ENCODE data around the gene KCNJ4. TPM values are rescaled to one million over a fixed set of nuclear protein-coding genes. Genes with fewer than 3 reads are reported as not detected.
"Not testable (repeated sequence)": the region's sequence is repeated elsewhere in the genome, so short reads cannot be mapped to it uniquely, and the experiment has no call there.

The KCNJ4 gene
- total RNA-seq, 1 donor, result not detected

DNA sequence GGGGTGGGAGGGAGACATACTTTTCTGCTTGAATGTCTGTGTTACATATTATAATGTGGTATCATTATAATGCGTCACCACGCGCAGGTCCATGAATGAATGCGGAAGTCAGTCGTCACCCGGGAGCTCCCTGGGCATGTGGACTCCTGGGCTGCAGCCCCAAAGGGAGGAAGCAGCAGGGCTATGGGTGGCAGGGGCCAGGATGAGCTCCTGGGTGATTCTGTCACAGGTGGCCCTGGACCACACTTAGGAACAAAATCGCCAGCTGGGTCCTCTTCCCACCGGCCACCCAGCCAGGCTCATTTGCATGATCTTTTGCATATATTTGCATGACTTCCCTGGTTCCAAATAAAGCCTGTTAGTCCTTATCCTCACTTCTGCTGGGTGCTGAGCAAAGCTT lies 51.2 kb downstream of the KCNJ4 start:
- Histone ChIP-seq H3K4me3 (ENCODE audit: low read length) (no peak overlapping the region), H3K9me3 (ENCODE audit: low read depth, low read length) (no peaks in the 10 kb centered on the region), H3K4me1 (ENCODE audit: insufficient read depth, low read length) (peaks cover 33% of the 10 kb centered on the region), H3K27me3 (ENCODE audit: insufficient read depth, low read length) (no peaks in the 10 kb centered on the region)

DNA sequence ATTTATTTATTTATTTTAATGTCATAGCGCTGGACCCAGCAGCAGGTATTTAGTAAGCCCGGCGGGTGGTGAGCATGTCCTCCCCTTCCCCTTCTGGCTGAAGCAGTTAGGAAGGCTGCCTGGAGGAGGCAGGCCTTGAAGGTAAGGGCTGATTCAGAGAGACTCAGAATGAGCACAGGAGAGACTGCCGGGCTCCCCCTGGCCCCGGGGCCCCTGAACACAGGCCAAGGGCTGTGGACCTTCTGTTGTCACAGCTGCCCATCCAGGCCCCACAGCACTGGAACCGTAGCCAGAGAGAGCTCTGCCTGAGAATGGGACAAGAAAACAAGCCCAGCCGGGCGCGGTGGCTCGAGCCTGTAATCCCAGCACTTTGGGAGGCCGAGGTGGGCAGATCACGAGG lies 52.8 kb downstream of the KCNJ4 start:
- Histone ChIP-seq H3K27me3 (ENCODE audit: insufficient read depth, low read length) (no peaks in the 10 kb centered on the region), H3K9me3 (ENCODE audit: low read depth, low read length) (no peaks in the 10 kb centered on the region), H3K4me1 (ENCODE audit: insufficient read depth, low read length) (peaks cover 29% of the 10 kb centered on the region), H3K4me3 (ENCODE audit: low read length) (no peak overlapping the region)

DNA sequence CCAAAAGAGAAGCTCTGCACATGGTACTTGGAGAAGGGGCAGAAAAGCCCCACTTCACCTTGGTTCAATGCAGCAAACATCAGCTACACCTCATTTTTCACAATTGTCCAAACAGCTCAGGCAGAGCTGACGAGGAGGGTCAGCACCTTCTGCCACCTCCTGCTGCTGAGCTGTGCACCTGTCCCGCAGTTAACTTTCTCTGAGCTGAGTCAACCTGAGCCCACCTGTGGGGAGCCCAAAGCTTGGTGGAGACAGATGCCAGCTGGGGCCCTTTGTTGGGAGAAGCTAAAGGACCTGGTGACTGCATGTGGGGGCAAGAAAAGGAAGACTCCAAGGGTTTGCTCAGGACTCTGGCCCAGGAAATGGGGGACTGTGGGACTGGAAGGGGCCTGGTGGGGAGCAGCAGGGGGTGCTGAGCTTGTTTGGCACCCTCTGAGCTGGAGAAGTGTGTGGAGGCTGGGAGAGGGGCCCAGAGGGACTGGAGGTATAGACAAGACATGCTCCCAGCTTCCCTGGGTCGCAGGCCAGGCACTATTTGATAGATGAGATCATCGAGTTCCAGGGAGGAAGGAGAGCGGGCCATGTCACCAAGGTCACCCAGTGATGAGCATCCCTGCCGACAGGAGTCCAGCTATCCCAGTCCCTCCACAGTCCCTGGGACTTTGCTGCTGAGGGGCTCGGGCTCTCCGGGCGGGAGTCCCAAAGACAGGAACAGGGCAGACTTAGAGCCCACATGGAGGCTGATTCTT lies 53.5 kb downstream of the KCNJ4 start:
- H3K4me1 ChIP-seq (ENCODE audit: insufficient read depth, low read length), result peaks cover 29% of the 10 kb centered on the region
- no peak overlapping the region for H3K4me3 ChIP-seq (ENCODE audit: low read length)
- H3K9me3 ChIP-seq (ENCODE audit: low read depth, low read length), result no peaks in the 10 kb centered on the region
- no peaks in the 10 kb centered on the region for H3K27me3 ChIP-seq (ENCODE audit: insufficient read depth, low read length)

DNA sequence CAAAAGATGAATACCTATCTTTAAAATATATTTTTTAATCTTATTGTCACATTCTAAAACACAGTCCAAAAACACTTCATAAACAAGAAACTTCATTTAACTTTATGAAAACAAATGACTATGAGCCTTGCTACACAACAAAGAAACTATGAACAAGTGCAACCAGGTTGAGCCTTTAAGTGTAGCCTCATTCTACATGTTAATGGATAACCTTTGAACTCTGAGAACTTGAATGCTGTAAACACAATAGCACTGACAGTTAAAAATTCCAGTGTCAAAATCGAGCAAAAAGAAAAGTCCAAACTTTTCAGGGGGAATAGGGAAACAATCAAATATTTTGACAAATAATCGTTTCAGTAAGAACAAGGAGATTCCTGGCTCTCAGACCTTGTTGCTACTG lies 54.7 kb downstream of the KCNJ4 start:
- peaks cover 26% of the 10 kb centered on the region for H3K4me1 ChIP-seq (ENCODE audit: insufficient read depth, low read length)
- H3K4me3 ChIP-seq (ENCODE audit: low read length); H3K9me3 ChIP-seq (ENCODE audit: low read depth, low read length); H3K27me3 ChIP-seq (ENCODE audit: insufficient read depth, low read length): not testable (repeated sequence)

DNA sequence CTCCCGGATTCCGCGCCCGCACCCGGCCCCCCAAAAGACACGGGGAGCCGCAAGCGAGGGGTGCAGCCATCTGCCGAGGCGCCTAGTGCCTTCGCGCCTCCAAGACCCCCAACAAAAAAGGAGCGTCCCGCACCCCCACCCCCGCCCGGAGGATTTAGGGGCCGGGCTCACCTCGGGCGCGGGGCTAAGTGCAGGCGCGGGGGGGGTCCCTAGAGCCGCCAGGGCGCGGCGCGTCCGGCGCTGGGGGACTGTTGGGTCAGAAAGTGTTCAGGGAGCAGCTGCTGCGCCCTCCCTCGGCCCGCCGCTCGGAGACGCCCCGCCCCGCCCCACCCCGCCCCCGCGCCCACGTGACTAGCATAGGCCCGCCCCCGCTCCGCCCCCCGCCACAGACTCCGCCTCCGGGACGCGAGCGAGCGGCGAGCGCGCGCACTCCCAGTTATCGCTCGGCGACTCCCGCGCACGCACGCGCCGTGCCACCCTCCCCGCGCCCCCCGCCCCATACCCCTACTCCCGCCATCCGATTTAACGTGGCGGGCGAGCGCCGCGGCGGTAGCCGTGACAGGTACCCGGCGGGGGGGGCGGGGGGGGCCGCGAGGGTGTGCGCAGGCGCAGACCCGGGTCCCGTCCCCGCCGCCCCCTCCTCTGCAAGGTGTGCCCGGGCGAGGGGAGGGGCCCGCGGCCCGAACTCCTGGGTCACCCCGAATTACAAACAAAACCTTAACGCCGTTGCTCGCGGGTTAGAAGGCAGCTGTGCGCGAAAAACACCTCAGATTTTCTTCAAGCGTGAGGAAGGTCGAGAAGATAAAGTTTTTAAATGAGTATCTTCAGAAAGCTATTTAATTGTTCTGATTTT lies 56.2 kb downstream of the KCNJ4 start:
- Histone ChIP-seq H3K9me3 (ENCODE audit: low read depth, low read length) (no peaks in the 10 kb centered on the region), H3K4me1 (ENCODE audit: insufficient read depth, low read length) (peaks cover 36% of the 10 kb centered on the region), H3K27me3 (ENCODE audit: insufficient read depth, low read length) (no peaks in the 10 kb centered on the region), H3K4me3 (ENCODE audit: low read length) (peak overlapping the region; percentile 65)

DNA sequence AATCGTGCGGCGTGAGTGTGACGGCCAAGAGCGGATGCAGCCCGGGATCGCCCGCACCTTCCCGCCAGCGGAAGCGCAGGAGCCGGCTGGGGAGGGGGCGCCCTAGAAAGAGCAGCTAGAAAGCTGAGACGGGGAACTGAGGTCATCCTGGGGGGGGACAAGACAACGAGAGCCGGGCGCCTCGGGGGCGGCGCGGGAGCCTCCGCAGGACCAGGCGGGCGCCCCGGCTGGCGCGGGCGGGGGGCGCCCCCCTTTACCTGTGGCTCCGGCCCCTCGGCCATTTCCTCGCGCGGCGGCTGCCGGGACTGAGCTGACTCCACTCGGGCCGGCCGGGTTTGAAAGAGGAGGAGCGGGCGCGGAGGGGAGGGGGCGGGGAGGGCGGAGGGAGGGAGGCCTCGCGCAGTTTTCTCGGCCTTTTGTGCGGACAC lies 56.8 kb downstream of the KCNJ4 start:
- not testable (repeated sequence) for H3K9me3 ChIP-seq (ENCODE audit: low read depth, low read length); H3K27me3 ChIP-seq (ENCODE audit: insufficient read depth, low read length)
- peak overlapping the region; percentile 65 for H3K4me3 ChIP-seq (ENCODE audit: low read length)
- peaks cover 39% of the 10 kb centered on the region for H3K4me1 ChIP-seq (ENCODE audit: insufficient read depth, low read length)

DNA sequence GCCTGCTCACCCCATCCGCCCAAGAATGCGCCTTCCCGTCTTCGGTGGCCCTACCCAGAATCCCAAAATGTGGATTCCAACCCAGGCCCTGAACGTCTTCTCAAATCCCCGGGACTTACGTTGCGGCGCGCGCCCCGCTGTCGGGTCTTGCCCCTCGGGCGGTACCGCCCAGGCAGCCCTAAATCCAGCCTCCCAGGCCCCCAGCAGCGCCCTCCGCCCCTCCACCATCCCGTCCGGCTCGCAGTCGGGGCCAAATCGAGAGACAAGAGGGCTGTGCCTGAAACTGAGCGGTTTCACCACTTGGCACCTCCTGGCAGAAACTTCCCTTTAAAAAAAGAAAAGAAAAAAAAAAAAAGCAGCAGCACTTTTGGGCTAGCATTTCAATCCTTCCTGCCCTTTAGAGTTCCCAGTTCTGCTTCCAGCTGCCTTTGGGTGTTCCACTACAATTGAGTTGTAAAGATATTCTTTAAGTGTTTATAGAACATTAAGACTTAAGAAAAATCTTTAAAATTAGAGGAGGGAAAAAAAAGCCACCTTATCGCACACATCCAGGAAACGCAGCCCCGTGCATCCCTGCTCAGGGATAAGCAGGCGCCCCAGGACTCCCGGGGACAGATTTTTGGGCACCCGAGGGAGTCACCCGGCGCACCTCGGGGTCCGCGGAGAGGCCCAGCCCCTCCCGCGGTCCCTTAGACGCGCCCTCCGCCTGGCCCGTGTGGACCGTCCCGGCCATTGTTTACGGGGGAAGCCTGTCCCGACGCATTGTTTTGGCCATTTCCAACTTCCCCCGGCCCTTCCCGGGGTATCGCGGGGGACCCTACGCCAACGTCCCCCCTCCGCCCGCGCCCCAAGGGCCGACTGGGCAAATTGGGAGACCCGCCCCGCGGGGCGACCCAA lies 57.6 kb downstream of the KCNJ4 start:
- peaks cover 39% of the 10 kb centered on the region for H3K4me1 ChIP-seq (ENCODE audit: insufficient read depth, low read length)
- no peaks in the 10 kb centered on the region for H3K9me3 ChIP-seq (ENCODE audit: low read depth, low read length)
- H3K27me3 ChIP-seq (ENCODE audit: insufficient read depth, low read length), result no peaks in the 10 kb centered on the region
- H3K4me3 ChIP-seq (ENCODE audit: low read length), result peak overlapping the region; percentile 65

DNA sequence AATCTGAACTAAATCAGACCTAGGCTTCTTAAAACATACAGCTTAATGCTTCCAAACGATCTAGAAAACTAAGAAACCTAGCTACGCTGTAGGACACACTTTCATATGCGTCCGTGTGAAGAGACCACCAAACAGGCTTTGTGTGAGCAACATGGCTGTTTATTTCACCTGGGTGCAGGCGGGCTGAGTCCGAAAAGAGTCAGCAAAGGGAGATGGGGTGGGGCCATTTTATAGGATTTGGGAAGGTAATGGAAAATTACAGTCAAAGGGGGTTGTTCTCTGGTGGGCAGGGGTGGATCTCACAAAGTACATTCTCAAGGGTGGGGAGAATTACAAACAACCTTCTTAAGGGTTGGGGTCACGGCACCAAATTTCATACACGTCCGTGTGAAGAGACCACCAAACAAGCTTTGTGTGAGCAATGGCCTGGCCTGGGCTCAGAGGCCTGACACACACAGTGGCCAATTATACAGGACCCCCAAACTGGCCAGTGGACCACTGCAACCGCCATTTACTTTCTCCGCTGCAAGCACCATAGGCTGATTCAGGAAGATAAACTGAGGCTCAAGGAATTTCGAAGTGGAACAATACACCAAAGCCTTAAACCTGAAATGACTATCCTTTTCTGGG lies 58.4 kb downstream of the KCNJ4 start:
- Histone ChIP-seq H3K4me1 (ENCODE audit: insufficient read depth, low read length) (peaks cover 38% of the 10 kb centered on the region), H3K4me3 (ENCODE audit: low read length) (peak overlapping the region; percentile 65)
- not testable (repeated sequence) for H3K9me3 ChIP-seq (ENCODE audit: low read depth, low read length); H3K27me3 ChIP-seq (ENCODE audit: insufficient read depth, low read length)

DNA sequence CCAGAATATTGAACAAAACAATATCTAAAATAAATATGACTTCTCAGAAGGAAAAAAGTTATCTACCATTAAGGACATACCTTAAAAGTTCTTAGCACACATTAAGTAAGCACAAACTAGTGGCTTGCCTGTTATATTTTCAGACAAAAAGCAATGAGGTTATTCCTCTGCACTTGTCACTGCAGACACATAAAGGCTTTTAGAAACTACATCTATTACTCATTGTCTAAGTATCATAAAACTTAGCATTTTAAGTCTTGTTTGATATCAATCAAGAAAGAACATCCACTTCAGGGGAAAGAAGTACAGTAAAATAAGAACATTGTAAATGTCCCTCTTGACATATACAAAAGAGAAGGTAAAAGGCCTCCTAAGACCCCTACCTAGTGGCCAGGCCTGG lies 59.1 kb downstream of the KCNJ4 start:
- H3K4me1 ChIP-seq (ENCODE audit: insufficient read depth, low read length), result peaks cover 31% of the 10 kb centered on the region
- H3K9me3 ChIP-seq (ENCODE audit: low read depth, low read length); H3K27me3 ChIP-seq (ENCODE audit: insufficient read depth, low read length); H3K4me3 ChIP-seq (ENCODE audit: low read length): not testable (repeated sequence)

DNA sequence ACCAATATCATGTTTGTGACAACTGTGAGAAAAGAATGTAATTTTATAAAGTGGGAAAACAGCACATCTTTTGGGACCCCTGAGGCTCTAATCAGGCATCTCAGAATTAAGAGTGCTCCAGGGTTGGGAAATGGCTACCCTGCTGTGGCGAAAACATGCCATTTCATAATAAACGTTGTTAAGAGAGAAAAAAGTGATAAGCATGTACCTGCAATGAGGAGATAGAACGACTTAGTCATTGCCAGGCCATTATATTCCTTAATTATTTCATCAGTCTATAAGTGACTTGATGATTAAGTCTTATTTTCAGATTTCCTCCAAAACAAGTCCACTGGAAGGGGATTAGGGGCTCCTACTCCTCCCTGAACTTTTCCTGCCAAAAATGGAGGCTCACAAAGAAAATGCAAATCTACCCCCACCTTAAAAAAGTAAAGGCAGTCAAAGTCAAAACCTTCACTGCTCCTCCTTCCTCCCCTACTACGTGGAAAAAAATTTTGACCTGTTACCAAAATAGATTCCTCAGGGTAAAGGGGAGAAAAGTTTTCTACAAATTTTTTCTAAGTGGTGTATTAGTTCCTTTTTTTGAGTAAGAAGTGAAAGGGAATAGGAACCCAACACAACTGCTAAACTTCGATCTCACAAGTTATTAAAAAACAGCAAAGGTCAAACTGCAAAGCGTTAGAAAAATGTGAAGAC lies 59.9 kb downstream of the KCNJ4 start:
- H3K4me3 ChIP-seq (ENCODE audit: low read length), result peak overlapping the region; percentile 12
- peaks cover 29% of the 10 kb centered on the region for H3K4me1 ChIP-seq (ENCODE audit: insufficient read depth, low read length)
- H3K9me3 ChIP-seq (ENCODE audit: low read depth, low read length); H3K27me3 ChIP-seq (ENCODE audit: insufficient read depth, low read length): not testable (repeated sequence)

DNA sequence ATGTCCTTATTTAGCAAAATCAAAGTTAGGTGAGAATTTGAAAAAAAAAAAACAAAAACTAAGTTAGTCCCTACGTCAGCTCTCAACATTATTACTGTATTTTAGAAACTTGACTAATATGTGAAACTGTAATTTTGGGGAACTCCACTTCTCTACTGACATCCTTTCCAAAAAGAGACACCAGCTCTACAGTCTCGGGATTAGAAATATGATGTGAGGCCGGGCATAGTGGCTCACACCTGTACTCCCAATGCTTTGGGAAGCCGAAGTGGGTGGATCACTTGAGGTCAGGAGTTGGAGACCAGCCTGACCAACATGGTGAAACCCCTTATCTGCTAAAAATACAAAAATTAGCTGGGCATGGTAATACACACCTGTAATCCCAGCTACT lies 65.6 kb downstream of the KCNJ4 start:
- H3K4me3 ChIP-seq (ENCODE audit: low read length); H3K27me3 ChIP-seq (ENCODE audit: insufficient read depth, low read length); H3K9me3 ChIP-seq (ENCODE audit: low read depth, low read length): not testable (repeated sequence)
- H3K4me1 ChIP-seq (ENCODE audit: insufficient read depth, low read length), result peaks cover 17% of the 10 kb centered on the region

DNA sequence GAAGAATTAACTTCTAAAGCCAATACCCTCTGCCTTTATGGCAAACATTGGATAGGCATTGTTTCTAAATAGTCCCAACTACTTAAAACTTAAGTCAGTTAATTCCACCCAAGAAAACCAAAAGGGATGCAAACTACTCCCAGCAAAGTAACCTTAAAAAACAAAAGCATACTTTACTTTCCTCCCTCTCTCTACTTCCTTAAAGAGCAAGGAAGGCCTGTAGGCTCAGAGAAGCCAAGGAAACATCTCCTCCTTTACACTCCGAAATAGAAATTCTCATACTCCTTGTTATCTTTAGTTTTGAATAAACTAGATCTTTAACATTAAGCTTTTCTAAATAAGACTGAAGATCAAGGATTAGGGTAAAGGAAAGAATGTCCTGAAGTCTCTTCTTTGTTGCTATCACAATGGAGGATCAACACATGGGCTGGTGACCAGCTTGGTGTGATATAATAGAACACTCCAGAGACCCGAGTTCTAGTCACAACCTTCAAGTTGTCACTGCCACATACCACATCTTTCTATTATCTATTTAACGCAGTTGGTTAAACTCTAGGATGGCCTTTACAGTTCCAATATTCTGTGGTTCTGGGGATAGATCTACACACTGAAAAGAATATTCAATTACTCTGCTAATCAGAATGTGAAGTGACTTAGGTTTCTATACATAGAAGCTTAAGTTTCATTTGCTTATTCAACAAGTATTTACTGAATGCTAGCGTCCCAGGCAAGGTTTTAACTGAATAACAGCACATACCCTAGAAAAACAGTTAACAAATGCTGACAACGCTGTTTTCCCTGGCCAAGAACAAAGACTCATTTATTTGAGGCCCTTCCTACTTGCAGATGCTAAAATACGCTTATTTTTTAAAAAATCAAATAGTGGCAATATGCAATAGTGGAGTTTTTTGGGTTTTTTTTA lies 66.2 kb downstream of the KCNJ4 start:
- H3K4me1 ChIP-seq (ENCODE audit: insufficient read depth, low read length), result peaks cover 11% of the 10 kb centered on the region
- H3K9me3 ChIP-seq (ENCODE audit: low read depth, low read length); H3K27me3 ChIP-seq (ENCODE audit: insufficient read depth, low read length); H3K4me3 ChIP-seq (ENCODE audit: low read length): not testable (repeated sequence)

DNA sequence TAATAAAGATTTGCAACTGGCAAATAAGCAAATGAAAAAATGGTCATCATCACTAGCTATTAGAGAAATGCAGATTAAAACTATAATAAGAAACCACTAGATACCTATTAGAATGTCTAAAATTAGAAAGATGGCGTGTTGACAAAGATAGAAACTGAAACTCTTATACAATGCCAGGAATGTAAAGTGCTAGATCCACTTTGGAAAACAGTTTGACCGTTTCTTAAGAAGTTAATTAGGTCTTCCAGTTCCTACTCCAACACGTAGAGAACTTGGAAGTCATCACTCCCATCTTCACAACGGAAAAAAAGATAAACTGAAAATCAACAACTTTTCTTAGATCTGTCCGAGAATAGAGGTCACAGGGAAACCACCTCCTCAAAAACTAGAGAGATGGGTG lies 68.1 kb downstream of the KCNJ4 start:
- H3K9me3 ChIP-seq (ENCODE audit: low read depth, low read length); H3K4me3 ChIP-seq (ENCODE audit: low read length); H3K27me3 ChIP-seq (ENCODE audit: insufficient read depth, low read length); H3K4me1 ChIP-seq (ENCODE audit: insufficient read depth, low read length): not testable (repeated sequence)

All from mononuclear cell (primary cell).